Transverse colon (tissue), 4 donors: ENCODE measurements around the gene MRAS. TPM values are rescaled to one million over a fixed set of nuclear protein-coding genes. Genes with fewer than 3 reads are reported as not detected.

Experiments
- DNase-seq: peaks from one replicate; pipeline ENCODE4 v3.0.0-alpha.2; 2019
- H3K27ac ChIP-seq, 4 donors: fragments of 200-600 bp; sonication (generic); 2 replicates each; pipeline ENCODE4 v1.5.1; 2016 to 2018; ENCODE audit warnings: inconsistent platforms in 4 of 4
- H3K27me3 ChIP-seq: fragments of 200-600 bp; sonication (generic); 2 replicates; pipeline ENCODE4 v1.5.1; 2017; ENCODE audit warnings: inconsistent platforms
- H3K36me3 ChIP-seq, 4 donors: fragments of 200-600 bp; sonication (generic); 2 replicates each; pipeline ENCODE4 v1.5.1; 2017 to 2019; ENCODE audit warnings: inconsistent platforms in 4 of 4
- H3K4me1 ChIP-seq, 4 donors: fragments of 200-600 bp; sonication (generic); 2 replicates each; pipeline ENCODE4 v1.5.1; 2017 to 2020; ENCODE audit warnings: inconsistent platforms in 4 of 4
- H3K4me3 ChIP-seq, 4 donors: fragments of 200-600 bp; sonication (generic); 1 replicate in 1 of 4; 2 replicates in 3 of 4; pipeline versions ENCODE4 v1.5.1 to v1.6.1; 2017 to 2019; ENCODE audit warnings: inconsistent platforms in 4 of 4
- H3K9me3 ChIP-seq, 2 donors: fragments of 200-600 bp; sonication (generic); 2 replicates each; pipeline ENCODE4 v1.5.1; 2017 to 2019; ENCODE audit warnings: inconsistent platforms in 2 of 2
- EP300 ChIP-seq: sonication (generic); formaldehyde crosslinking; IDR thresholded peaks from one replicate; pipeline ENCODE4 v1.6.1; 2017; ENCODE audit warnings: antibody characterized with exemption, low read depth
- POLR2A ChIP-seq: fragments of 450-650 bp; IDR thresholded peaks from one replicate; pipeline ENCODE4 v1.6.1; 2016; ENCODE audit warnings: antibody characterized with exemption, mild to moderate bottlenecking, moderate library complexity
- POLR2AphosphoS5 ChIP-seq, 3 donors: sonication (generic); formaldehyde crosslinking; IDR thresholded peaks; one replicate each; pipeline ENCODE4 v1.6.1; 2016; ENCODE audit warnings: antibody characterized with exemption in 3 of 3
- WGBS, 2 donors: methylation state at CpG; one replicate each; pipeline ENCODE4 v1.1.5; 2018; ENCODE audit warnings: low coverage in 1 of 2; 5-methylcytosine and 5-hydroxymethylcytosine counted together
- in situ Hi-C, 4 donors: fragments of 200-750 bp; cut with MboI; loops; one replicate each; pipeline versions ENCODE4 v1.15.0 to v1.15.1; 2017; ENCODE audit warnings: low sequenced_read_pairs in 3 of 4, low pct_ligation_motif_present in 1 of 4, low pct_unique_long_range_greater_than_20kb in 1 of 4
- intact Hi-C: fragments of 100-400 bp; cut with DNase I; formaldehyde crosslinking; loops from one replicate; pipeline ENCODE4 v1.15.1; 2023; ENCODE audit warnings: low total_unique reads
- total RNA-seq, 4 donors: library from RNA; depleted of rRNA; stranded (reverse); fragments of >200 nt; gene quantifications; one replicate each; pipeline ENCODE4 v1.1.0, GENCODE V29; 2016
- TF ChIP-seq, protein P1 (sequence below), 5 experiments: fragments of 200-600 bp in 3 of 5; fragments of 450-650 bp in 2 of 5; sonication (generic) in 3 of 5; IDR thresholded peaks; 1 replicate in 2 of 5; 2 replicates in 3 of 5; pipeline ENCODE4 v1.5.1; 2016 to 2017; ENCODE audit warnings: antibody characterized with exemption in 5 of 5, inconsistent platforms in 3 of 5, mild to moderate bottlenecking in 2 of 5, moderate library complexity in 1 of 5

The MRAS gene
- total RNA-seq, 4 donors from 2014 or later: 3.0 to 9.6 (median 6.3) TPM

DNA sequence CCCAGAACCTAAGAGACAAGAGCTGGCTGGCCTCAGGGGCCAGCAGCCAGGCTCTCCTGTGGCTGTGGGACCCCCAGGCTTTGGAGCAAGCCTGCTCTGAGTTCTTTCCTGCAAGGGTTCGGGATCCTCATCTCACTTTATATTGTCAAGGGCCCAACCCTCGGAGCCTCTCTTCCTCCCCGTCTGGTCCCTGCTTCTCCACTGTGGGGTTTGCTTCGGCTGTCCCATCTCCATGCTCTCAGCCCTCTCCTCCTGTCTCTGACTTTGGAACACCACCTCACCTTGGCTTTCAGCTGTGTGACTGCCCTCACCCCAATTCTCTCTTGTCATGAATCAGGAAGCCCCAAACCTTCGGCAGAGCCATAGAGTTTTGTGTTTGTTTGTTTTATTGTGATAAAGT lies 30.0 kb downstream of the MRAS start:
- no peaks in the 10 kb centered on the region for H3K9me3 ChIP-seq
- H3K4me1 ChIP-seq: peaks cover 11 to 20% (median 15%) of the 10 kb centered on the region in 4 donors
- no peak overlapping the region for H3K4me3 ChIP-seq
- TF ChIP-seq POLR2AphosphoS5 (IDR thresholded peaks at IDR 0.05) (no peak), POLR2A (no peak)
- TF ChIP-seq, protein P1, sequence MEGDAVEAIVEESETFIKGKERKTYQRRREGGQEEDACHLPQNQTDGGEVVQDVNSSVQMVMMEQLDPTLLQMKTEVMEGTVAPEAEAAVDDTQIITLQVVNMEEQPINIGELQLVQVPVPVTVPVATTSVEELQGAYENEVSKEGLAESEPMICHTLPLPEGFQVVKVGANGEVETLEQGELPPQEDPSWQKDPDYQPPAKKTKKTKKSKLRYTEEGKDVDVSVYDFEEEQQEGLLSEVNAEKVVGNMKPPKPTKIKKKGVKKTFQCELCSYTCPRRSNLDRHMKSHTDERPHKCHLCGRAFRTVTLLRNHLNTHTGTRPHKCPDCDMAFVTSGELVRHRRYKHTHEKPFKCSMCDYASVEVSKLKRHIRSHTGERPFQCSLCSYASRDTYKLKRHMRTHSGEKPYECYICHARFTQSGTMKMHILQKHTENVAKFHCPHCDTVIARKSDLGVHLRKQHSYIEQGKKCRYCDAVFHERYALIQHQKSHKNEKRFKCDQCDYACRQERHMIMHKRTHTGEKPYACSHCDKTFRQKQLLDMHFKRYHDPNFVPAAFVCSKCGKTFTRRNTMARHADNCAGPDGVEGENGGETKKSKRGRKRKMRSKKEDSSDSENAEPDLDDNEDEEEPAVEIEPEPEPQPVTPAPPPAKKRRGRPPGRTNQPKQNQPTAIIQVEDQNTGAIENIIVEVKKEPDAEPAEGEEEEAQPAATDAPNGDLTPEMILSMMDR (IDR thresholded peaks at IDR 0.05): no peak
- WGBS, 2 donors: 52 to 85% methylated on average over 2 to 5 of the region's 5 CpGs
- H3K27me3 ChIP-seq: no peaks in the 10 kb centered on the region
- in situ Hi-C loops (no loop called here), intact Hi-C loops (no loop called here)
- H3K36me3 ChIP-seq: no peaks in the 10 kb centered on the region
- no peak for DNase-seq
- no peak overlapping the region for H3K27ac ChIP-seq

DNA sequence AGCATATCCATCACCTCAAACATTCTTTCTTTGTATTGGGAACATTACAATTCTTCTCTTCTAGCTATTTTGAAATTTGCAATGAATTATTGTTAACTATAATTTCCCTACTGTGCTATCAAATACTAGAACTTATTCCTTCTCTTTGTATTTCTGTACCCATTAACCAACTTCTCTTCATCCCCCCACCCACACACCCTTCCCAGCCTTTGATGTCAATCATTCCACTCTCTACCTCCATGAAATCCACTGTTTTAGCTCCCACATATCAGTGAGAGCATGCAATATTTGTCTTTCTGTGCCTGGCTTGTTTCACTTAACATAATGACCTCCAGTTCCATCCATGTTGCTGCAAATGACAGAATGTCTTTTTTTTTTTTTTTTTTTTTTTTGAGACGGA lies 30.6 kb downstream of the MRAS start:
- Histone ChIP-seq H3K4me1 (peaks cover 11 to 20% (median 15%) of the 10 kb centered on the region in 4 donors), H3K4me3 (no peak overlapping the region), H3K27me3 (no peaks in the 10 kb centered on the region), H3K9me3 (no peaks in the 10 kb centered on the region), H3K36me3 (no peaks in the 10 kb centered on the region), H3K27ac (no peak overlapping the region)
- 95% methylated on average over 1 of the region's 1 CpG; no CpG with 5 or more reads in 1 of the 2 donors for WGBS, 2 donors
- DNase-seq: no peak
- intact Hi-C loops: no loop called here
- TF ChIP-seq POLR2AphosphoS5 (IDR thresholded peaks at IDR 0.05): no peak
- TF ChIP-seq, protein P1 (IDR thresholded peaks at IDR 0.05): no peak
- TF ChIP-seq POLR2A: no peak
- TF ChIP-seq EP300: no peak
- in situ Hi-C loops: no loop called here

DNA sequence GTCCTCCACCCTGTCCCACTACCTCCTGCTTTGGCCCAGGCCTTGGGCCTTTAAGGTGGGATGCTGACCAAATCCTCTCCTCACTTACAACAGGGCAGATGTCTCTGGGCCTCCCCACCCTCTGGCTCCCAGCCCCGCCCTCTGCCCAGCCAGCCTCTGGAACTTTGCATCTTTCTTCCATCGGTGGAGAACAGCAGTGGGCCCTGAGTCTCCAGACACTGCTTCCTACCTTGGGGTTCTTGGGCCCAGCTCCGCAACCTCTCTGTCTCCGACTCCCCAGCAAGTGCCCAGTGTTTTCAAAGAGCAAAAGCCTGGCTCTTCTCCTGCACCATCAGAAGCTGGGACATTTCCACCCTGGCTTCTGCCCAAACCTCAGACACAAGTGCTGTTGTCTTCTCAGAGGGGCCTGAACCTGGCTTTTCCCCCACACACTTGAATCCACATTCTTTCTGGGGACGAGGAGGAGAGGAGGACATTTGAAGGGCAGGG lies 33.1 kb downstream of the MRAS start:
- intact Hi-C loops: no loop called here
- H3K4me3 ChIP-seq: no peak overlapping the region
- WGBS, 2 donors: 80% methylated on average over 5 of the region's 5 CpGs; no CpG with 5 or more reads in 1 of the 2 donors
- H3K9me3 ChIP-seq: no peaks in the 10 kb centered on the region
- no peaks in the 10 kb centered on the region for H3K27me3 ChIP-seq
- in situ Hi-C loops: no loop called here
- H3K4me1 ChIP-seq: peaks cover 11 to 20% (median 15%) of the 10 kb centered on the region in 4 donors
- no peak for TF ChIP-seq POLR2A
- TF ChIP-seq, protein P1 (IDR thresholded peaks at IDR 0.05): no peak
- TF ChIP-seq POLR2AphosphoS5 (IDR thresholded peaks at IDR 0.05): no peak
- TF ChIP-seq EP300: no peak
- H3K27ac ChIP-seq: peak overlapping the region; percentile 65 to 73 (median 70)
- no peak for DNase-seq
- no peaks in the 10 kb centered on the region for H3K36me3 ChIP-seq

DNA sequence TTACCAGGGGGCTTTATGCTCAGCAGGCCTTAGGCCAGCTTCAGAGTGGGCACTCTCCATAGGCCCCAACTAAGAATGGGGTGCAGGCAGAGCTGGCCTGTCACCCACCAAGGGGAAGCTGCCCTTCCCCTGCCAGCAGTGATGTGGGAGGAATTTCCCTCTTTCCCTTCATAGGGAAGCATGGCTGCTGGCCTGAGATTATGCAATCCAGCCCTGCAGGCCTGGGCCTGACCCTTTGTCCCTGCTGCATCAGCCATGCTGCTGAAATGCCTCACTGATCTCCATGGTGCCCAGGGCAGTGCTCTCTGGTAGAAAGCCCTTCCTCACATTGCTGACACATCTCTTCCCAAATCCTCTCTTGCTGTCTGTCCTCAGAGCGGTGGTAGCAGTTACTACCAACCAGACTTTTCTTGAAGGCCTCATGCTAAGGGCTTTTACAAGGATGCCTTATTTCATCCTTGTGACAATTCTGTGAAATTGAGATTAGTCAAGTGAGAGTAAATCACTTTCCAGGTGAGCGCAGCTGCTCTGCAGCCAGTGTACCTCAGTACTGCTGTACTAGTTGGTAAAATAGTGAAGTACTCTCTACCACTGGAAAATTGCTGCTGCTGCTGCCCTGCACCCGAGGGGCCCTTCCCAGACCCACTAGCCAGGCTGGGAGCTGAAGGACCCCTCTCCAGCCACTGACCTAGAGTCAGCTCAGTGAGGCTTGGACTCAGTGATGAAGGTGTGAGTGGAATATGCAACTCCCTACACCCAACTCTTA lies 33.8 kb downstream of the MRAS start:
- WGBS, 2 donors: 78% methylated on average over 3 of the region's 3 CpGs; no CpG with 5 or more reads in 1 of the 2 donors
- H3K9me3 ChIP-seq: no peaks in the 10 kb centered on the region
- peak; percentile 33 for DNase-seq
- H3K27ac ChIP-seq: peak overlapping the region; percentile 65 to 73 (median 70)
- in situ Hi-C loops: no loop called here
- H3K36me3 ChIP-seq: no peaks in the 10 kb centered on the region
- H3K4me1 ChIP-seq: peaks cover 11 to 20% (median 15%) of the 10 kb centered on the region in 4 donors
- no peaks in the 10 kb centered on the region for H3K27me3 ChIP-seq
- H3K4me3 ChIP-seq: no peak overlapping the region
- intact Hi-C loops: no loop called here
- TF ChIP-seq POLR2AphosphoS5 (IDR thresholded peaks at IDR 0.05): no peak
- no peak for TF ChIP-seq EP300
- TF ChIP-seq, protein P1 (IDR thresholded peaks at IDR 0.05): no peak
- no peak for TF ChIP-seq POLR2A
